Measurements from ENCODE around the gene S100A8.

The S100A8 gene

DNA sequence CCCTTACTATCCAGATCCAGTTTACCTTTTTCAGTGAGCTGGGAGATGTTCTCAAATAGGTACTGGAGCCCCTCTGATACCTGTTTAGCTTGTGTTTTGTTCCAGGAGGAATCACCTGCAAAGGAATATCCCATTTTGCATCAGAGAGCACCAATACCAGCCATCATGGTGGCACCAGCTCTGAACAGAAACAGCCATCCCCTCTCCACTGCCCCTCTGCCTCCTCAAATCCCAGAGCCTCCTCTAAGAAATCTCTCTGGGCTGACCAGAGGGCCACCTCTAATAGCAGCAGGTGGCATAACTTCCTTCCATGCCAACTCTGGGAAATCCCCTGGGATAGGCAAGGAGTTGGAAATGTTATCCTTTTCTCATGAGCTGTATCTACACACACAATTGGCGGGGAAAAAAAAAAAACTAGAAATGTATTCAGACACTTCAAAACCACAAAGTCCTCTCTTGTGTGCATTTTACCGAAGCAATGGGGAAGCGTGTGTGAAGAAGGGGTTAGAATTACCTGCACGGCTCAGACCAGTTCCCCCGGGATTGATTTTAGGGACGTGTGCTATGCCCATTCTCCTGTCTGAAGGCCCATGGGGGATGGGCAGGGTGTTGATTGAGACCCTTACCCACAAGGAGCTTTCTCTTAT, 44.7 kb downstream of the S100A8 start:
- DNase-seq (ENCODE audit: insufficient read length, low spot score): no peak
- no peak for FAIRE-seq
- TF ChIP-seq, protein P1, sequence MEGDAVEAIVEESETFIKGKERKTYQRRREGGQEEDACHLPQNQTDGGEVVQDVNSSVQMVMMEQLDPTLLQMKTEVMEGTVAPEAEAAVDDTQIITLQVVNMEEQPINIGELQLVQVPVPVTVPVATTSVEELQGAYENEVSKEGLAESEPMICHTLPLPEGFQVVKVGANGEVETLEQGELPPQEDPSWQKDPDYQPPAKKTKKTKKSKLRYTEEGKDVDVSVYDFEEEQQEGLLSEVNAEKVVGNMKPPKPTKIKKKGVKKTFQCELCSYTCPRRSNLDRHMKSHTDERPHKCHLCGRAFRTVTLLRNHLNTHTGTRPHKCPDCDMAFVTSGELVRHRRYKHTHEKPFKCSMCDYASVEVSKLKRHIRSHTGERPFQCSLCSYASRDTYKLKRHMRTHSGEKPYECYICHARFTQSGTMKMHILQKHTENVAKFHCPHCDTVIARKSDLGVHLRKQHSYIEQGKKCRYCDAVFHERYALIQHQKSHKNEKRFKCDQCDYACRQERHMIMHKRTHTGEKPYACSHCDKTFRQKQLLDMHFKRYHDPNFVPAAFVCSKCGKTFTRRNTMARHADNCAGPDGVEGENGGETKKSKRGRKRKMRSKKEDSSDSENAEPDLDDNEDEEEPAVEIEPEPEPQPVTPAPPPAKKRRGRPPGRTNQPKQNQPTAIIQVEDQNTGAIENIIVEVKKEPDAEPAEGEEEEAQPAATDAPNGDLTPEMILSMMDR (IDR thresholded peaks at IDR 0.05; ENCODE audit: insufficient read depth, missing control alignments): no peak

DNA sequence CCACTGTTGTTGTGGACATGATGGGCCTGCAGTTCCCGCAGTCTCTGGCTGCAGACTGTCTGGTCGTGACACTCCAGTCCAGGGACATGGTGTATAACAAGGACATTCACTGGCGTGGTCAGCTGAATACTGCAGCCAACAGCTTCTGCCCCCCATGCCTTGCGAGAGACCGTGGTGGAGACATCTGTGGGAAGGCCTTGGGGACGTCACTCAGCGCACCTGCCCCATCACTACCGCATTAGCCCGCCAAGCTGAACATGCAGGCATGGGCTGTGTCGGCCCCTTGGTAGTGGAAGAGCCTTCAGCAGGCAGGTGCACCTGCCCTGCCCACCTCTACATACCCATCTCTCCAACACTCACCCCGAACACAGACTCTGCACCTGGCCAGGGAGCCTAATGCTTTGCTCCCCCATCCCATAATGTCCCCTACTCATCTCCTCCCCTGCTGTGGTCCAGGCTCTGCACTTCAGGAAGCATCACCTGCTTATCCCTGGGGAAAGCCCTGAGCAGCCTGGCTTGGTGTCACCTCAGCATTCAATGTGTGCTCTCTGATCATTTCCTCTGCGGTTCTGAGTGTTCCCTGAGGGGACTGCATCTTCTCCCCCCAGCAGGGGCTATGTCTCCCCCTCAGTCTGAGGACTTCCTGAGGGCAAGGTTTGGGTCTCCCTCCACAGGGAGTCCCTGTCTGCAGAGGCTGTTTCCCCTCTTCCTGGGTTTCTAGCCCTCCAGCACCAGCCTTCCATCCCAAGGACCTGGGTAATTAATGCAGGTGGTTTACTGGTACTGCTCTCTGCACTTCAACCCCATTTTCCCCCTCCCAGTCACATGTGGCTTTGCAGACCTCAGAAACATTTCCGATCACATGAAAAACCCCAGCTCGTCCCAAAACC, 45.4 kb downstream of the S100A8 start:
- no peak for DNase-seq (ENCODE audit: insufficient read length, low spot score)
- TF ChIP-seq, protein P1 (IDR thresholded peaks at IDR 0.05; ENCODE audit: insufficient read depth, missing control alignments): no peak
- no peak for FAIRE-seq

- FAIRE-seq: no peak
- TF ChIP-seq, protein P1 (IDR thresholded peaks at IDR 0.05; ENCODE audit: insufficient read depth, missing control alignments): no peak
- DNase-seq (ENCODE audit: insufficient read length, low spot score): no peak
Measured at GRCh38 chr1:153344718-153345025, 46.2 kb downstream of the S100A8 start.

GRCh38 chr1:153343811-153344717, 46.8 kb downstream of the S100A8 start:
- no peak for FAIRE-seq
- TF ChIP-seq, protein P1 (IDR thresholded peaks at IDR 0.05; ENCODE audit: insufficient read depth, missing control alignments): no peak
- no peak for DNase-seq (ENCODE audit: insufficient read length, low spot score)

DNA sequence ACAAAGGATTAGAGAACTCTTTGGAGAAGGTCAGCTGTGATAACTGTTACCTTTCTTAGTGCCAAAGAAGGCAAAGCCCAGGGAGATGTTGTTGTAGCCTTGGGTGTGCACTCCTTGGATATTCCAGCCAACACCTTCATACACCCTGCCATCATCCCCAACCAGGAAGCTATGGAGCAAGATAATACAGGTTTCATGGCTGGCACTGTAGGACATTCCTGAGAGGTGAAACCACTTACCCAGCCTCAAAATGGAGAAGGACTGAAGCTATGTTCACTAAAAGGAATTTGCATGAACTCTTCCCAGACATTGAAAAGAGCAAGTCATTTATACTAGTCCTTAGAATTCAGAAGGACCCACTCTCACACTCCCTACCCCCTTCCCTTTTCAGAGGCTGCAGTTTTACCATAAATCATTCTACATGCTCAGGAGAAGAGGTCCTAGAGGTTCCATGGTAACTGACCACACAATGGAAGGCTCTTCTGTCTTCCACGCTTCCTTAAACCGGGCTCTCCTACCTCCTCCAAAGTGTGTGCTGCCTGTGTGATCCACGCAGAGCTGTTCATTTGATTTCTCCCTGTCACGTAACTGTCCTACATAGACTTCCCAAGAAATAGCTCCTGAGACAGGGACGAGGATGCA, 47.7 kb downstream of the S100A8 start:
- DNase-seq (ENCODE audit: insufficient read length, low spot score) (no peak), FAIRE-seq (no peak)
- TF ChIP-seq, protein P1 (IDR thresholded peaks at IDR 0.05; ENCODE audit: insufficient read depth, missing control alignments): no peak

- FAIRE-seq (no peak), DNase-seq (ENCODE audit: insufficient read length, low spot score) (no peak)
- TF ChIP-seq, protein P1 (IDR thresholded peaks at IDR 0.05; ENCODE audit: insufficient read depth, missing control alignments): no peak
Measured at GRCh38 chr1:153342178-153342577, 48.7 kb downstream of the S100A8 start.

Measured in D721Med (cell line).